Uterus (tissue), 4 donors: ENCODE measurements around the gene CWC22. TPM values are rescaled to one million over a fixed set of nuclear protein-coding genes. Genes with fewer than 3 reads are reported as not detected.
"Not testable (repeated sequence)": the region's sequence is repeated elsewhere in the genome, so short reads cannot be mapped to it uniquely, and the experiment has no call there.

Source experiments
- DNase-seq, 2 donors: peaks; one replicate each; pipeline ENCODE4 v3.0.0-alpha.2; 2019 to 2020
- H3K27ac ChIP-seq, 2 donors: fragments of 200-600 bp; sonication (generic); 1 replicate in 1 of 2; 2 replicates in 1 of 2; pipeline ENCODE4 v1.5.1; 2016 to 2018
- H3K27me3 ChIP-seq, 2 donors: fragments of 200-600 bp; sonication (generic); one replicate each; pipeline ENCODE4 v1.5.1; 2018 to 2019; ENCODE audit warnings: control low read depth in 1 of 2
- H3K36me3 ChIP-seq, 2 donors: fragments of 200-600 bp; sonication (generic); one replicate each; pipeline ENCODE4 v1.5.1; 2019; ENCODE audit warnings: control low read depth in 1 of 2
- H3K4me1 ChIP-seq, 2 donors: fragments of 200-600 bp; sonication (generic); one replicate each; pipeline ENCODE4 v1.5.1; 2018 to 2019; ENCODE audit warnings: control low read depth in 1 of 2
- H3K4me3 ChIP-seq, 2 donors: fragments of 200-600 bp; sonication (generic); 1 replicate in 1 of 2; 2 replicates in 1 of 2; pipeline ENCODE4 v1.5.1; 2018 to 2019; ENCODE audit warnings: mild to moderate bottlenecking in 1 of 2
- H3K9me3 ChIP-seq, 2 donors: fragments of 200-600 bp; sonication (generic); one replicate each; pipeline ENCODE4 v1.5.1; 2019; ENCODE audit warnings: control low read depth in 1 of 2
- POLR2A ChIP-seq, 2 donors: fragments of 450-650 bp; IDR thresholded peaks; one replicate each; pipeline ENCODE4 v1.6.1; 2016; ENCODE audit warnings: antibody characterized with exemption in 2 of 2, mild to moderate bottlenecking in 1 of 2, moderate library complexity in 1 of 2
- intact Hi-C: fragments of 100-400 bp; cut with DNase I; formaldehyde crosslinking; loops from one replicate; pipeline ENCODE4 v1.15.1; 2023; ENCODE audit warnings: low total_unique reads
- total RNA-seq, 4 donors: library from RNA; depleted of rRNA in 3 of 4; stranded (reverse); fragments of >200 nt in 3 of 4; gene quantifications; one replicate each; pipeline versions ENCODE4 v1.1.0 to v1.2.4, GENCODE V29; 2014 to 2023
- TF ChIP-seq, protein P1 (sequence below), 4 experiments: fragments of 200-600 bp in 2 of 4; fragments of 450-650 bp in 2 of 4; sonication (generic) in 2 of 4; IDR thresholded peaks; one replicate each; pipeline ENCODE4 v1.5.1; 2016 to 2019; ENCODE audit warnings: antibody characterized with exemption in 4 of 4, mild to moderate bottlenecking in 2 of 4, moderate library complexity in 1 of 4
- donor health status: DM: yes; HTN: yes; CAD: no.

CWC22 gene
- 10 to 100 TPM in 3 of 4 donors, 1 to 10 TPM in 1; 7.7 to 40.0 (median 25.0) TPM for total RNA-seq

DNA sequence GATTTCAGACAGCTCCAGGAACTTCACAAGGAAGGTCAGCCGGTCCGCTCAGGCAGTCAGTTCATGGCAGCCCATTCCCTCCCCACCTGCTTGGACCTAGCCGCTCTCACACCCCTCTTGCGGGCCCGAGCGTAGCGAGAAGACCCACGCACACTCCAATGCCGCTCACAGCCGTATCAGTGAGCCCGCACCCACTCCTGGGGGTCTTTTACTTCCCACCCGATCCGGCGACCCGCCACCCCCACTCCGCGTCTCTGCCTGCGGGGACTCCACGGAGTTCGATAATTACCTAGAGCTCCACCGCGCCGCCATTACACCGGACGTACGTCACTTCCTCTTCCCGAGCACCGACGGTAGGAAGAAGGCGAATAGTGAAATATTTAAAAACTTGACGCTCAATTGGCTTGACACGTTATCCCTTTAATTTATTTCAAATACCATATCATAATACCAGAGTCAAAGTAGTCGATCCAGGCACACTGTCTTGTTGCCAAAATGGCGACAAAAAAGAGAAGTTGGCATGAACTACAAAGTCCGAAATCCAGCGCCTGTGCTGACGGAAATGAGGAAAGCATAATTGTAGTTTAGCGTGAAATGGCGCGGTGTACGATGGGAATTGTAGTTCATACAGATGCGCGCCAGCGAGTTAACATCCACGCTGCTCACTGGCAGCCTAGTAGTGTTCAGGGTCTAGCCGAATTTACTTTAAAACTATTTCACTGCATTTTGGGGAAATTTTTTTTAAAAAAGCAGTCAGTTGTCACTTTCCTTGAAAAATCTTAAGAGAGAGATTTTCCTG is at the start of gene CWC22:
Gene CWC22 (minus strand): TSS at position 517 of the 799 bp plus-strand sequence. CDS start 13,956 bp downstream, outside the sequence.
- intact Hi-C loops: no loop called here
- peak in 1 of 2 donors; percentile 19 for TF ChIP-seq POLR2A (IDR thresholded peaks at IDR 0.05)
- TF ChIP-seq, protein P1, sequence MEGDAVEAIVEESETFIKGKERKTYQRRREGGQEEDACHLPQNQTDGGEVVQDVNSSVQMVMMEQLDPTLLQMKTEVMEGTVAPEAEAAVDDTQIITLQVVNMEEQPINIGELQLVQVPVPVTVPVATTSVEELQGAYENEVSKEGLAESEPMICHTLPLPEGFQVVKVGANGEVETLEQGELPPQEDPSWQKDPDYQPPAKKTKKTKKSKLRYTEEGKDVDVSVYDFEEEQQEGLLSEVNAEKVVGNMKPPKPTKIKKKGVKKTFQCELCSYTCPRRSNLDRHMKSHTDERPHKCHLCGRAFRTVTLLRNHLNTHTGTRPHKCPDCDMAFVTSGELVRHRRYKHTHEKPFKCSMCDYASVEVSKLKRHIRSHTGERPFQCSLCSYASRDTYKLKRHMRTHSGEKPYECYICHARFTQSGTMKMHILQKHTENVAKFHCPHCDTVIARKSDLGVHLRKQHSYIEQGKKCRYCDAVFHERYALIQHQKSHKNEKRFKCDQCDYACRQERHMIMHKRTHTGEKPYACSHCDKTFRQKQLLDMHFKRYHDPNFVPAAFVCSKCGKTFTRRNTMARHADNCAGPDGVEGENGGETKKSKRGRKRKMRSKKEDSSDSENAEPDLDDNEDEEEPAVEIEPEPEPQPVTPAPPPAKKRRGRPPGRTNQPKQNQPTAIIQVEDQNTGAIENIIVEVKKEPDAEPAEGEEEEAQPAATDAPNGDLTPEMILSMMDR (IDR thresholded peaks at IDR 0.05): no peak

DNA sequence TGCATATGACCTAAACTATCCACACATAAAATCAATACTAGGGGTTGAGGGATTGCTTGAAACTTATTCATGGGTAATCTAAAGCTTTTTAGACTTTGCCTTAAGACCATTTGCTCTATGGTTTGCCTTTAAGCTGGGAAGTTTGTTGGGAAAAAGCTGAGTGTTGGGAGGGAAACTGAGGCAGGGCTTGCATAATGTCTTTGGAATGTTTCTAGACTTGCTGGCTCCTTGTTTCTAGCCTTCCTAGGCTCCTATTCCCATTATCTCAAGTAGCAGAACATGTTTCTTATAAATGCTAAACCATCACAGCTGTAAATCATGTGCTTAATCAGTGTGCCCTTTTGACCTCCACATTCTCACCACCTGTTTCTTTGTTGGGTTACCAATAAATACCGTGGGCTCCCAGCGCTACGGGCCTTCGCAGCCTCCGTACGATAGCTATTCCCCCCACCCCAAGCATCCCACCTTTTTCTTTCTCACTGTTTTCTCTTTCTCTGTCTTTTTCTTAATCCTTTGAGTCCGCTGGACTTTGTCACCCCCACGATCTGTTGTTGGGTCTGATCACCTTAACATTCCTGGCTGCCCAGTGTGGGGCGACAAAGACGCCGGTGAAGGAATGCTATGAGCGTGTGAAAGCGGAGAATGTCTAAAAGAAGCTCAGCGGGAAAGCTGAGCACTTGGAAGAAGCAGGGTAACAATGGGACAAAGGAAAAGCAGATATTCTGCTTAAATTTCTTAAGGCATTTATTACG is 49.4 kb upstream of the CWC22 start:
- intact Hi-C loops: no loop called here
- H3K27ac ChIP-seq: no peak overlapping the region
- H3K36me3 ChIP-seq: no peaks in the 10 kb centered on the region
- no peaks in the 10 kb centered on the region for H3K27me3 ChIP-seq
- TF ChIP-seq, protein P1 (IDR thresholded peaks at IDR 0.05): no peak
- no peak for TF ChIP-seq POLR2A (IDR thresholded peaks at IDR 0.05)
- no peaks in the 10 kb centered on the region for H3K4me1 ChIP-seq
- DNase-seq: no peak
- H3K9me3 ChIP-seq: no peaks in the 10 kb centered on the region
- H3K4me3 ChIP-seq: no peak overlapping the region

More for the DNA sequence above, at the start of gene CWC22:
- H3K4me3 ChIP-seq: peak within 1 kb of the TSS; percentile 69 to 73
- H3K36me3 ChIP-seq: no peaks in the 10 kb centered on the region
- H3K27me3 ChIP-seq: no peaks in the 10 kb centered on the region
- H3K27ac ChIP-seq: peak within 1 kb of the TSS; percentile 80 to 81
- DNase-seq: peak; percentile 87 to 91
- H3K9me3 ChIP-seq: no peaks in the 10 kb centered on the region
- H3K4me1 ChIP-seq: peaks cover 0 to 8% of the 10 kb centered on the region in 2 donors

DNA sequence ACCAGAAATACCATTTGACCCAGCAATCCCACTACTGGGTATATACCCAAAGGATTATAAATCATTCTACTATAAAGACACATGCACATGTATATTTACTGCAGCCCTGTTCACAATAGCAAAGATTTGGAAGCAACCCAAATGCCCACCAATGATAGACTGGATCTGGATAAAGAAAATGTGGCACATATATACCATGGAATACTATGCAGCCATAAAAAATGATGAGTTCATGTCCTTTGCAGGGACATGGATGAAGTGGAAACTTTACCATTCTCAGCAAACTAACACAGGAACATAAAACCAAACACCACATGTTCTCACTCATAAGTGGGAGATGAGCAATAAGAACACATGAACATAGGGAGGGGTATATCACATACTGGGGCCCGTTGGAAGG is 47.5 kb upstream of the CWC22 start:
- DNase-seq, H3K4me3 ChIP-seq, H3K27me3 ChIP-seq, H3K27ac ChIP-seq, H3K36me3 ChIP-seq, H3K4me1 ChIP-seq, H3K9me3 ChIP-seq, intact Hi-C loops: not testable (repeated sequence)

DNA sequence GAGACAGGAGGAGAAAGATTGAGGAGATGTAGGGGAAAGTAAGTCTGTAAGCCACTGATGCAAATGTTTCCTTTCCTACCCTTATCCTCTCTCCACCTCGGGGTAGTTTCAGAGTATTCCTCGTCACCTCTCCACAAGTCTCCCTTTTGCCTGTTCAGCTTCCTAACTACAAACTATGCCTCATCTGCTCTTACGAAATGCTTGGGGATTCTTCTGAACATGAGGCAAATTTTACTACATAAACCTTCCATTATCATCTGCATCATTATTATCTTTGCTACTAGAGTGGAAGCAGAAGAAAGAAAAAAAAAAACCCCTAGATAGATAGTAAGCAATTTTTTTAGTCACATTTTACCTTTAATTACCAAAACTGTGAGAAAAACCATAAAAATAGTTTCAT is 43.1 kb upstream of the CWC22 start:
- Histone ChIP-seq H3K27me3 (no peaks in the 10 kb centered on the region), H3K4me1 (no peaks in the 10 kb centered on the region), H3K36me3 (no peaks in the 10 kb centered on the region), H3K9me3 (no peaks in the 10 kb centered on the region), H3K27ac (no peak overlapping the region), H3K4me3 (no peak overlapping the region)
- intact Hi-C loops: no loop called here
- TF ChIP-seq POLR2A (IDR thresholded peaks at IDR 0.05): no peak
- TF ChIP-seq, protein P1 (IDR thresholded peaks at IDR 0.05): no peak
- no peak for DNase-seq

DNA sequence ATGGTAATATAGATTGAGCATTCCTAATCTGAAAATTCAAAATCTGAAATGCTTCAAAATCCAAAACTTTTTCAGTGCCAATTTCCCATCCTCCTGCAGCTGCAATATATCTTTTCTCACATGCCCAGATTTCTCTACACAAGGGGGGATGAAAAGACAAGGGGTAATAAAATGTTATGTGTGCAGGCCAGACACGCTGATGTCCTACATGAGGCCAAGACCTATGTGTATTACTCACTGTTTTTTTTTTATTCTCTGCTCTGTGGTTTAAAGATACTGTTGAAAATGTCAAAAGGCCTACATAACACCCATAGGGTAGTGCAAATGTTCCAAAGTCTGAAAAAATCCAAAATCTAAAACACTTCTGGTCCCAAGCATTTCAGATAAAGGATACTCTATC is 41.2 kb upstream of the CWC22 start:
- Histone ChIP-seq H3K9me3 (no peaks in the 10 kb centered on the region), H3K4me1 (no peaks in the 10 kb centered on the region), H3K36me3 (no peaks in the 10 kb centered on the region), H3K27me3 (no peaks in the 10 kb centered on the region), H3K27ac (no peak overlapping the region), H3K4me3 (no peak overlapping the region)
- TF ChIP-seq POLR2A (IDR thresholded peaks at IDR 0.05): no peak
- TF ChIP-seq, protein P1 (IDR thresholded peaks at IDR 0.05): no peak
- DNase-seq: no peak
- intact Hi-C loops: no loop called here
